Neural cell (in vitro differentiated cells): ENCODE data around the gene CLEC16A.

ENCODE experiments used
- CTCF ChIP-seq: fragments of 450-650 bp; IDR thresholded peaks from 2 replicates; pipeline ENCODE4 v1.5.1; 2014; ENCODE audit warnings: antibody characterized with exemption, mild to moderate bottlenecking, moderate library complexity; ENCODE audit not compliant: poor library complexity, severe bottlenecking
- EP300 ChIP-seq: fragments of 450-650 bp; conservative IDR thresholded peaks from 2 replicates; pipeline ENCODE4 v1.6.1; 2014; ENCODE audit warnings: antibody characterized with exemption, mild to moderate bottlenecking, moderate library complexity; ENCODE audit not compliant: poor library complexity, severe bottlenecking
- EZH2 ChIP-seq: fragments of 200-600, 300-800 bp; shearing (Covaris generic), sonication (generic); IDR thresholded peaks from 2 replicates; pipeline ENCODE4 v1.6.1; 2014; ENCODE audit warnings: antibody characterized with exemption, low read length, borderline replicate concordance, mild to moderate bottlenecking; ENCODE audit not compliant: insufficient read depth, poor library complexity, severe bottlenecking
- MXI1 ChIP-seq: fragments of 450-650 bp; conservative IDR thresholded peaks from 2 replicates; pipeline ENCODE4 v1.6.1; 2014; ENCODE audit warnings: antibody characterized with exemption, mild to moderate bottlenecking; ENCODE audit not compliant: poor library complexity, severe bottlenecking
- POLR2AphosphoS5 ChIP-seq: IDR thresholded peaks from 2 replicates; pipeline ENCODE4 v1.6.1; 2012
- RAD21 ChIP-seq: fragments of 450-650 bp; conservative IDR thresholded peaks from 2 replicates; pipeline ENCODE4 v1.6.1; 2014; ENCODE audit warnings: antibody characterized with exemption, mild to moderate bottlenecking, moderate library complexity
- REST ChIP-seq: IDR thresholded peaks from 2 replicates; pipeline ENCODE4 v1.6.1; 2012; ENCODE audit warnings: borderline replicate concordance
- SMC3 ChIP-seq: fragments of 450-650 bp; conservative IDR thresholded peaks from 2 replicates; pipeline ENCODE4 v1.6.1; 2014; ENCODE audit warnings: antibody characterized with exemption, mild to moderate bottlenecking, moderate library complexity; ENCODE audit not compliant: poor library complexity
- TAF1 ChIP-seq: IDR thresholded peaks from 2 replicates; pipeline ENCODE4 v1.6.1; 2012; ENCODE audit warnings: low read depth

- TF ChIP-seq CTCF (no peak), TAF1 (no peak), EP300 (no peak), POLR2AphosphoS5 (no peak), REST (no peak), MXI1 (no peak), EZH2 (no peak), RAD21 (no peak), SMC3 (no peak)
Measured at GRCh38 chr16:10945065-10945787, 862 bp downstream of the CLEC16A start.
